NCI-H2196 treated with DMSO at 0.1 percent for 48 hours (cell line): ENCODE measurements around the gene CMSS1.

Experiments used
- DNase-seq: peaks from one replicate; lab custom pipeline; 2025; ENCODE audit not compliant: unreplicated experiment; lab: John Stamatoyannopoulos, UW

Gene CMSS1

DNA sequence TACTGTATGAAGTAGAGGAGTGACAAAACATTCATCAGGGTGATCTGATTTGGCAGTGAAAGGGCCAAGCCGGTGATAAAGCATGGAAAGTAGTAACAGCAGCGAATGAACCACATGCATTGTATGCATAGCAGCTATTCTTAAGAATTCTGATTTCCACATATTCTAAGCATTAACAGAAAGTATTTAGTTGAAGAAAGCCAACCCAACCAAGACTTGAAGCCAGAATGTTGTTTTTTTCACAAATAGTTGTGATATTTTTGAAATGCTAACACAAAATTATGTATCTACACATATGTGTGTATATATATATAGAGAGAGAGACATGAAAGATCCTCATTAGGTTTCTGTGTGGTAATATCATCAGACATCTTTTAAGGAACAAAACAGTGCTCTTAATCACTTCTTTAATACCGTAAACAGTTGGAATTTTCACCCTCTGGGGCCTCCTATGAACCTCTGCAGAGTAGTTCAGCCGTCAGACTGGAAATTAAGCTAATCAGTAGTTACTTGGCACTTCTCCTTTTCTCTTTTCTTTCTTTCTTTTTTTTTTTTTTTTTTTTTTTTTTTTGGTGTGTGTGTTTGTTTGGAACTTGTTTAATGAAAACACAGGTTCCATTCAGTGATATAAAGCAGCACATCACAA lies 139.6 kb downstream of the CMSS1 start:
- DNase-seq: no peak

DNA sequence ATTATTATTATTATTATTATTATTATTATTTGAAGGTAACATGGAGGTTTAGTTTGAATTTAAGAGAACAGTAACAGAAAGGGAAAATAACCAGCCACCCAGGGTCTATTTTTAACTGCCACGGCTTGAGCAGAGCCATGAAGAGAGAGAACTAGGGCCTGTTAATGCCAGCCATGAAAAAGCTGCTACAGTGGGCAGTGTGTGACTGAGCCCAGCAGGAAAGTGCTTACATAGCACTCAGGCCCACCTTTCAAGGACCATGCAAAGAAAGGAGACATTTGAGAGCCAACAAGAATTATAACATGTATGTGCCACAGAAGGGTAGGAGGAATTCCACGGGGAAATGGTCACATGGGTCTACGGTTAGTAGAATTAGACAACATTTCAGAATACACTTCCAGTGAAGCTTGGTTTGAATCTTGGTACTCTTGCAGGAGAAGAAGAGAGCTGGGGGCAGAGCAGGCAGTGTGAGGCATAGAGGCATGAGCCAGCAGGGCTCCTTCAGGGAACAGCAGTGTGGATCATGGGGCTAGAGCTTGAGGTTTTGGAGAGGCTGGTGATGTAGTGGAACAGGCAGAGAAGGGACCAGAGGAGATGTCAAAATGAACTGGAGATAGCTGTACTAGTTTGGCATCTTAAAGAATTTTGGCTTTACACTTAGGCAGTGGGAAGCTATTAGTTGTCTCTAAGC lies 140.7 kb downstream of the CMSS1 start:
- no peak for DNase-seq

DNA sequence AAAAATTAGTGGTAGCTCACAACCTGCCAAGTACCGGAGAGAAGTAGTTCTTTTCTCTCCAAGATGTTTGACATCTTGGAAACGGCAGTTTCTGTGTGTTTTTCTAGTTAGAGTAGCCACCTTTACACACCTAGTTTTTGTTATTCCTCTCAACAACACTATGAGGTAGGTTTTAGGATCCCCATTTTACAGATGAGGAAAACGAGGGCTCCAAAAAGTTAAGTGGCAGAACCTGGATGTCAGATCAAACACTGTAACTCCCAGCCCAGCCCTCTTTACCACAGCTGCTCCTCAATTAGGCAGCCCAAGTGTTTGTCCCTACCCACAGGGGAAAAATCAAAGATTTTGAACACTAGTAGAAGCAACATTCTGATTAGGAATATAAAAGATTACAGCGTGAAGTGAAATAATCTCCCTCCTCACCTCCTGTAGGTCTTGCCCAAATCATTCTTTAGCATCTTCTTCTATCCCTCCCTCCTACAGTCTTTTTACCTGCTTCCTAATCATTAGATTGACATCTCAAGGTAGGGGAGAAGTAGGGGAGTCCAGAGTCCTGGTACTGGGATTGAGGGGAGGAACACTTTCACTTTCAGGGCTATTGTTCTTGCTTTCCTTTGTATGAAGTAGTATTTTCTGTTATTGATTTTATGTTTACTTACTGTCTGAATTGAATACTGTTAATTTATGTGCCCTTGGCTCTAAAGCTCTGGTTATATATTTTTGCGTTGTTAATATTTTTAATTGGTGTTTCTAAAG lies 142.6 kb downstream of the CMSS1 start:
- DNase-seq: no peak

DNA sequence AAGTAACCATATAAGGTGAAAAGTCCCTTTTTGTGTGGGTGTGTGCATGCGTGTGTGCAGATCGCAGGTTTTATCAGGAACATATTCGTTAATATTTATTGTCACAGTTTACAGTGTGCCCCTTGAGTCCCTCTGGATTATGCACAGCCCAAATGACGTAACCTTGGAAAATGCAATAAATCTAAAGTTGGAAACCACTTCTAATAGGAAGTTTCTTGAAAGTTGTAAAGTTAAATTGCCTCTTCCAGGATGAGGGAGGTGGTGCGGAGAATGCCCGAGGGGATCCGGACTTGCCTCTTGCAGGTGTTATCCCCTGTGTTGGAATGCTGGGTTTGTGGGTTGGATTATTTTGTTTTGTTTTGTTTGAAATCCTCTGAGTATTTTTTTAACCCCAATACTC lies 143.3 kb downstream of the CMSS1 start:
- DNase-seq: no peak

DNA sequence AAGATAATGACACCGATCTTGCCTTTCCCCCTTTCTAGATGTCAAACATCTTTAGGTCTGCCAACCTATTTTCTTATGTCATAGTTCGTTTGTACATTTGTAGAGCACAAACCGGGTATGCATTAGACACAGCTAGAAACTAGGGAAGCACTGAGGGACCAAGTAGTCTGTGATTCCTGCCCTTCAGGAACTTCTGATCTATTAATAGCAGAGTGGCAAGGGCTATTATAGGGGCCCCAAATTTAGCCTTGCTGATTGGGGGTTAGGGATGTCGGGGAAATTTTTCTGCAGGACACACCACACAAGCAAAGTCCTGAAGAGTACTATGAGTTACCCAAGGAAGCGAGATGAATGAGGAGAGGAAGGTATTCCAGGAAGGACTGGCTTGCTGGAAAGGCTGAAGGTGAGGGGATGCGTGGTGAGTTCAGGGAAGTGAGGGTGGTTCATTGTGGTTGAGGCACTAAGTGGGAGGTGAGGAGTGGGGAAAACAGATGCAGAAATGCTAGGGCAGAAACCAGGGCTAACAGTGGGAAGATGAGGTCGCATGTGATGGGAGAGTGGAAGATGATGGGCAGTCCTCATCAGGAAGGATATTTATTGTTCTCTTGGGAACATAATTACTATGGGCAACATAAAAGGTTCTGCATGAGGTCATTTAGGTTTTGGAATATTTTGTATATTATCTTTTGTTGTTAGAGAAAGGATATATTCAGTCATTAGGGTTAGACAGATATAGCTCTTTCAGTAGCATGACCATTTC lies 144.3 kb downstream of the CMSS1 start:
- DNase-seq: no peak

DNA sequence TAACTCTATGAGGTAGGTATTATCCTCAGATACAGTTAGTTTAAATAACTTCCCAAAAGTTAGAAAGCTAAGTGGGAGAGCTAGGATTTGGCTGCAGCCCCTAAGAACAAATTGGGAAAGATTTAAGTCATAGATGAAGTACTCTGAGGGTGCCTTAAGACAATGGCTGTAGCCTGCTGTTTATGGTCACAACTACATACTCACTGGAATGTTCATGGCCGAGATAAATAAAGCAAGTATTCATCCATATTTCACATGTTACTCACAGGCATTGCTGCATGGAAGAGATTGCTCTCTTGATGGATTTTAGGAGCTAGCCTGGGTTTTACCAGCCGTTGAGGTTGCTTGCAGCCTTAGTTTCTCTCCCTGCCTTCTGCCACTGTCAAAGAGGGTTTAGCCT lies 145.0 kb downstream of the CMSS1 start:
- DNase-seq: no peak

DNA sequence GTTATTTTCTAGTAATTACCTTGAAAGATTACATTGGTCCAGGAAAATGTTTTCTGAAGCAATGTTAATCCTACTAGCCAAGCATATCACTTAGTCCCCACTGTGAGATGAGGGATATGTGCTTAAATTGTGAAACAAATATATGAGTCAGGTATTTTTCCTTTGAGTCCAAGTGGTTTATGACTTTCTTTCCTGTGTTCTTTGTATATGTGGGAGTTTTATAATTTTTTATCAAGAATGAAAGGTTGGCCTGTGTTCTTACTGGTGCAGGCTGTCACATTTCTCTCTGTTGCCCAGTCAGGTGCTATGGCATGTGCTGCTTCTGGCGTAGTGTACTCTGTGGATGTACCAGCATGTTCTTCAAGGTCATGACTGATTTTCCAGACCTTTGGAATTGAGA lies 147.4 kb downstream of the CMSS1 start:
- DNase-seq: no peak

DNA sequence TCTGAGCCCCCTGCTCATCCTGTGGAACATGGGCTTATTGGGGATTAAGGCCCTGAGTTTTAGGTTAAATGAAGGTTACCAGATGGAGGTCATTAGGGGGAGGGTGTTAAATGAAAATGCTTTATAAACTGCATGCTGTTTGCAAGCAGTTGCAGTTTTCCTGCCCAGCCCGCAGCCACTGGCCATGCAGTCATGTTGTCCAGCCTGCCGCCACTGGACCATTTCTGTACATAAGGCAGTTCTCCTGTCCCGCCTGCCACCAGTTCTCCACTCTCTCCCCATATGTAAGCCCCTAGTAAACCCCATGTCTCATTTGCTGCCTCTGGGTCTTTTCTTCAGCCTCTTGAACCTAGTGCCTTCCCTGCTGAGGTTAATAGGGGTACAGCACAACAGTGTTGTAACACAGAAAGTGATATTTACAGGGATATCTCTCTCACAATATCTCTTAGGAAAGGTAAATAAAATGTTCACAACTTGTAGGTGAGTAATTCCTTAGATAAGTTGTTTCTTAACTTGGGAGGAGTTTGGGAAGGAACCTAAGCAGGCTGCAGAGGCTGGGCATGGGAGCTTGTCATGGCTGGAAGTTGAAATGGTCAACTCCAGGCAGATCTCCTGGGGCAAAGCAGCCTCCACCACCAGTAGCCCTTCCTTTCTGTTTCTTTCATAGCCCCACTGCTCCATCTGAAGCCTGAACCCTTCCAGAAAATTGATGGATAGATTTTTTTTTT lies 148.2 kb downstream of the CMSS1 start:
- DNase-seq: no peak

DNA sequence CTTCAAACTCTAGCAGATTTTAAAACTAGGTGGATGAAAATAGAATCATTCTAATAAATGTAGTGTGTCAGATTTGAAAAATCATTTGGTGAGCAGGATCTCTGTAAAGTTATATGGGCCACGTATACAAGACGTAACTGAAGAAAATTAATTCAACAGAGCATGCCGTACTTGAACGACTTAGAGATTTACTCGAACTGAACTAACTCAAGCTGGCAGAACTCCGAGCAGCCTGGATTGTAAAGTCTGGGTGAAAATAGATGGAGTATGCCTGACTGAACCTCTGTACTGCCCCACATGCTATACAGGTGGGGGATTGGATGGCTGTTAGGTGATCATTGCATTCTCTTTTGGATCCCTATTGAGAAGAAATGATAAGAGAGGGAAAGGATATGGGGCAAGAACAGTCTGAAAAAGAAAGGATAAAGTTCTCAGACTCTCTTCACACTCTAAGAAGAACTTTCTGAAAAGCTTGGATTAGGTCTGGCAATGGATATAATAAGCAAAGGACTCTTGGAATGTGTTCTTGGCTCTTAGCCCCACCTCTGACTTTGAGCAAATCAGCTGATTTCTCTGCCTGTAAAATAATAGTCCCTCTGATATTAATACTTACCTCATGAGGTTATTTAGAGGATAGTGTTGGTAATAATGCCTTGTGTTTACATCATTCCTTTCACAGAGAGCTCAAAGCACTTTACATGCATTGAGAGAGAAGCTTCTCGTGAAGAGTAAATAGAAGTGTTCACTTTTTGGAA lies 149.2 kb downstream of the CMSS1 start:
- no peak for DNase-seq

DNA sequence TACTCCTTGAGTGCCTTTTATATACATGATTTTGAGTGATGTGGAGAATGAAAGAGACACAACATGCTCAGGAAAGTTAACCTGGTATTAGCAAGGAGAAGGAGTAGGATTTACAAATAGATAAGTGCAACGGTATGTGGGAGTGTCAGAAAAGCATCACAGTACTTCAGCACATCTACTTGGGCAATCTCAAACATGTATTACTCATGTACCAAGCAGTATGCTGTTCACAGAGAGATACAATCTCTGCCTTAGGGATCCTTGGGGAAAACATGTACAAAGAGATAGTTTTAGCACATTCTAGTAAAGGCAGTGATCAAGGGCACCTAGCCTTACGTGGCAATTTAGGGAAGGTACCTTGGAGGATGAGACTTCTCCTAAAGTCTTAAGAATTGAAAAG lies 150.1 kb downstream of the CMSS1 start:
- DNase-seq: no peak

DNA sequence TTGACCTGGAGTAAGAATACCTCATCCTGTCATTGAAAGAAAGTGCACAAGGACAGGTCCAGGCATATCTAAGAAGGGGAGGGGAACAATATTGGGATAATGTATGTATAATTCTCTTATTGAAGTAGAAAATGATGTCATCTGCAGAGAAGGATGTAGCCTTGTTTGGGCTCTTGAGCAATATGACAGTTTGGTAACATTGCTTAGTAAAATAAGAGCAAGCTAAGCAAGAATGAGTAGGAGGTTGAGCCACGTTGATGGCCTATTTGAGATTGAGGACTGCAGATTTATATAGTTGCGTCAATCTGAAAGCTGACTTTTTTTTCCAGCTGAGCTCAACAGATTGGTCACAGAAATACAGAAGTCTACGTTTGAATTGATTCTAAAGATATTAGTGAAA lies 151.5 kb downstream of the CMSS1 start:
- DNase-seq: no peak

DNA sequence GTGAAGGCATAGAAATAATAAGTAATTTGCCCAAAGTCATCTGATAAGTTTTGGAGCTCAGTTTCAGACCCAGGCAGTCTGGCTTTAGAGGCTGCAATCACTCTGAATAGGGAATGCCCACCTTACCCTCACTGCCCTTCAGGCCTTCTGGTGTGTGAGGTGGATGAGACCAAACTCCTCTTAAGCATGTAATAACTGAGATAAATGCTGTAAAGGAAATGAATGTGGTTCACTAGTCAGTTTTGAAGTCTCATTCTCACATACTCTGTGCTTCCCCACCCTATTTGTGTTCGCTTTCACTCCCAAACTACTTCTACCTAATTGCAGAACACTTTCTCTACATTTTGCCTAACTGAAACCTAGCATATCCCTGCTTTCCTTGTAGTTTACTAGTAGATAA lies 152.5 kb downstream of the CMSS1 start:
- DNase-seq: no peak

DNA sequence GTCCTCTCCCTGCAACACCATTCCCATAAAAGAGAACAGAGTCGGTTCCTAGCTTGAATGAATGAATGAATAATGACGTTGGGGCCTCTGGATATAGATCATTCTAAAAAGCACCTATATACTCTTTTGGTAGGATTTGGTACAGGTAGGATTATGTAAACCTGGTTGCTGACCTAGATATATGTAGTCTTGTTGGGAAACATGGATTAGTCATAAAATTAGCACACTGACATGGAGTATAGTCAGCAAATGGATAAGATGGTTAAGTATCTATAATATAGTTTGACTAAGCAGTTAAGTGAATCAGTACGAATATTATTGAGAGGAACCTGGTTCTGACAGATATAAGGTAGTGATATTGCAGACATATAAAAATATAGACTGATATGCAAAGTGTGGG lies 154.1 kb downstream of the CMSS1 start:
- no peak for DNase-seq

DNA sequence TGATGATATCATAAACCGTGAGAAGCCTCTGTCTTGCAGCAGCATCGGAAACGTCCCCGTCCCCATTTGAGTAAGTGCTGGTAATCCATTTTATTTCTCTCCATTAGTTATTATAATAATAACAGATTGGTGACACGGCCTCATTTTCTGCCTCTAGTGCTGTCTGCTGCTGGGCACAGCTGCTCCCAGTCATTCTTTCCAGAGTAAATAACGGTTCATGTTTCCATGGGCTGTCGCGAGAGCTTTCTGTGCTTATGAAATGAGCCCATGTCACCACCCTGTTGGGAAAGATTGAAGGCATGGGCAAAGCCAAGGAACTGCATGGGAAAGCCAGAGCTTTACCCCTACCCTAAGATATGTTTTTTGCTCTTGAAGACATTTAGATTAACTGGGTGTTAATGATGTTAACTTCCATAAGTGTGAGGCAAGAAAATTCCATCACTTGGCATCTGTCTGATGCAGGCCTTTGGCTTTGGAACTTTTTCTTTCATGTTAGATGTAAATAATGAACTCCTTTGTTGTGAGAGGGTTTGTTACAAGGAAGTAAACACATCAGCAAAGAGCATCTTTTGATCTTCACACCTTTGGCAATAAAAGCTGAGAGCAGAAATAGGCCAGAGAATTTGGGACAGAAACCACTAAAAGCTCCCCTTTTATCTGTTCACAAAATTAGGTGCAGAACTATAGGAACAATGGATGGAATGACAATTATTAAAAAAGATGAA lies 154.9 kb downstream of the CMSS1 start:
- DNase-seq: no peak

DNA sequence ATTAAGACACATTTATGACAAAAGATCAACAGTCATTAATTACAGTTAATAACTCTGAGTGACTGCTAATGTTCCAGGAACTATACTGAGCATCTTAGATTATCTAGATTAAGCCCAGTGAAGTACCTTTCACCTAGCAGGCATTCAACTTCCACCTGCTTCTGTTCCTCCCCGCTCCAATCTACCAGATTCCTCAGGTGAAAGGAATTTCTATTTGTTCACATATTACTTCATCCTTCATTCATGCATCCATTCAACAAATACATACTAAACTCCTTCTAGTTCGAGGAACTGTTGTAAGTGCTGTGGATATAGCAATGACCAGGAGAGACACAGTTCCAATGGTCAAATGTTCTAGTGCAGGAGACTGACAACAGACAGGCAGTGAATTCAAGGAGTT lies 157.3 kb downstream of the CMSS1 start:
- peak; percentile 28 for DNase-seq

DNA sequence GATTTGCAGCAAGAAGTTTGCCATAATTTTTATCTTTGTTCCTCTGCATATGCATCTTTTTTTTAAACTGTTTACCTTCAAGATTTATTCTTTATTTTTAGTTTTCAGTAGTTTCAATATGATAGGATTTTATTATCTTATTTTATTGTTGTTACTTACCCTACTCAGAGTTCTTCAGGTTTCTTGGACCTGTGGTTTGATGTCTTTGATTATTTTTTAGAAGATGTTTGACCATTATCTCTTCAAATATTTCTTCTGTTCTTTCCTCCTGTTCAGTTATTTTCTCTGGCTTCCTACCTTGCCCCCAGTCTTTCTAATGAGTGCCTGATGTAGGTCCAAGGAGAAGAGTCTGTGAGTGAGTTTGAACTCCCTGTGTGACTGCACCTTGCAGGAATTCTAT lies 158.9 kb downstream of the CMSS1 start:
- no peak for DNase-seq

DNA sequence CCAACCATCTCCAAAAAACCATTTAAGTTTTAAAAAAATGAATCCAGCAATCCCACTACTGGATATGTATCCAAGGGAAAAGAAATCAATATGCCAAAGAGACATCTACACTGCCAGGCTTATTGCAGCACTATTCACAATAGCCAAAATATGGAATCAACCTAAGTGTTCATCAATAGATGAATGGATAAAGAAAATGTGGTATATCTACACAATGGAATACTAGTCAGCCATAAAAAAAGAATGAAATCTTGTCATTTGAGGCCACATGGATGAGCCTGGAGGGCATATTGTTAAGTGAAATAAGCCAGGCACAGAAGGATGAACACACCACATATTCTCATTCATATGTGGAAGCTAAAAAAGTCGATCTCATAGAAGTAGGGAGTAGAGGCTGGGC lies 160.6 kb downstream of the CMSS1 start:
- no peak for DNase-seq

DNA sequence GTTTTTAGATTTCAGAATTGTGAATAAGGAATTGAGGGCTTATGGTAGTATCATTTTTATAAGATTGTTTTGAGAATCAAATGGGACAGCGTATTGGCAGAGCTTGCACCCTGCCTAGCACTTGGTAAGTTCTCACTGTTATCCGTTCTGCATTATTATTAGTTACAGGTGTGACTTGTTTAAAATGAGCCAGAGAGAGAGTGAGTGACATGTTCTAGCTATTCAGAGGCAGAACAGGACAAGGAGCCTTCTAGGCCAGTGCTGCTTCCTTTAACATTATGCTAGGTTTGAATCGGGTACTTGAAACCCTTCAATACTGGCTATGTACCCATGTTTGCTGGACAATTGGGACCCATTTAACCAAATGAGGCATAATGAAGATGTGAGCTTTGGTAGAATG lies 162.9 kb downstream of the CMSS1 start:
- no peak for DNase-seq

DNA sequence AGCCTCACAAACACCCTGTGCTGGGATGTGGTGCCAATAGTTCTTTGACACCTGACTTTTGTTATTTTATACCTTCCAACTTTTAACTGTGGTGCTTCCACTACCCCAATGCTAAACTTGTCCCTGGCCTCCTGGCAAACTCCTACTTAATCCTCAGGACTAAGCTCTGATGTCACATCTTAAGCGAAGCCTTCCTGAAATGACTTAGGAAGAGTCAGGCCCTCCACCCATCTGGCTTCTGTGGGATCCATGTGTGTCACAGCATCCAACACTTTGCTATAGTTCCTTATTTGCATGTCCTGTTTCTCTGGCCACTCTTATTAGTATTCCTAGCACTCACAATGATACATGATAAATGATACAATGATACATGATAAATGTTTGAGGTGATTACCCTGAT lies 163.5 kb downstream of the CMSS1 start:
- DNase-seq: no peak

DNA sequence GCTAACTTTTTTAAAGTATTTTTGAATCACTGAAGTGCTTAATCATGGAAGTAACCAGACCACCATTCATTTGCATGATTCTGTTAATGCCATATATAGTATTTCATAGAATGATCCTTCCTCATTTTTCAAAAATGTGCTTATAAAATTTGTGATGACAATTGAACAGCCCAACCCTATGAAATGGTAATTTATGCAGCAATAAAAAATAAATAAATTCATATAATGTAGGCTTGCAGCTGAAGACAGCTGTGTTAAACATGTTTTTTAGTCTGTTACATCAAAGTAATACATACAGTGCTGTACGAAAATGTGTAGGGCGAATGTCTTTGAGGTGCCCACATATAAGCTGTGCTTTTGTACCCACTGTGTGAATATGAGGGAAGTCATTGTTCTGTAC lies 165.0 kb downstream of the CMSS1 start:
- DNase-seq: no peak
